GM12878 (cell line): ENCODE data around the gene CD96. TPM values are rescaled to one million over a fixed set of nuclear protein-coding genes. Genes with fewer than 3 reads are reported as not detected.

ENCODE experiments used
- ATAC-seq: fragments of 200-7000 bp; cut with Tn5 transposase; 3 replicates; pipeline ENCODE4 v1.9.1; 2020; ENCODE audit warnings: mild to moderate bottlenecking, moderate library complexity
- BruUV-seq: library from RNA; stranded (reverse); fragments of 400-500 nt; replicated peaks from 2 replicates; lab custom pipeline; 2021; lab: Mats Ljungman, UMichigan
- CTCF ChIA-PET: fragments of 300-600 bp; sonication (Branson Sonifier 250); formaldehyde crosslinking; extraction: SDS; loops from one replicate; lab custom pipeline; 2021; ENCODE audit warnings: inconsistent platforms; lab: Yijun Ruan, JAX
- POLR2A ChIA-PET: fragments of 350-600 bp; formaldehyde crosslinking; extraction: SDS; loops from one replicate; lab custom pipeline; 2021; ENCODE audit warnings: inconsistent platforms; lab: Charles Lee
- RAD21 ChIA-PET: fragments of 300-600 bp; sonication (Branson Sonifier 250); formaldehyde crosslinking; loops from one replicate; lab custom pipeline; 2023; ENCODE audit warnings: antibody characterized with exemption; ENCODE audit not compliant: unreplicated experiment; lab: Charles Lee
- SMC1A ChIA-PET: fragments of 300-600 bp; sonication (Branson Sonifier 250); formaldehyde crosslinking; loops from one replicate; lab custom pipeline; 2023; ENCODE audit not compliant: unreplicated experiment, uncharacterized antibody; lab: Charles Lee
- DNase-seq: peaks from one replicate; pipeline ENCODE4 v3.0.0-alpha.2; 2011; ENCODE audit warnings: low read depth, low spot score
- FAIRE-seq: peaks from 3 replicates; lab custom pipeline; 2011; peaks lifted over from hg19 to GRCh38; lab: Jason Lieb, UNC
- H2AFZ ChIP-seq: 2 replicates; pipeline ENCODE4 v1.6.0; 2011; ENCODE audit warnings: low read depth, low read length, control low read depth; ENCODE audit not compliant: control insufficient read depth
- H3K27ac ChIP-seq: 2 replicates; pipeline ENCODE4 v1.5.1; 2011; ENCODE audit warnings: control low read depth; ENCODE audit not compliant: control insufficient read depth, insufficient read depth
- H3K27me3 ChIP-seq, 2 experiments: replicated peaks in 1 of 2; 2 replicates each; pipeline versions ENCODE4 v1.6.0 to v1.6.1; 2011; ENCODE audit warnings: low read length in 1 of 2; ENCODE audit not compliant: control insufficient read depth in 2 of 2, insufficient read depth in 2 of 2
- H3K36me3 ChIP-seq, 2 experiments: 2 replicates each; pipeline ENCODE4 v1.5.1; 2011; ENCODE audit warnings: low read length in 1 of 2; ENCODE audit not compliant: control insufficient read depth in 2 of 2, insufficient read depth in 2 of 2
- H3K4me1 ChIP-seq: 2 replicates; pipeline ENCODE4 v1.6.1; 2011; ENCODE audit warnings: mild to moderate bottlenecking, low read length, moderate library complexity, mixed read lengths; ENCODE audit not compliant: control insufficient read depth, insufficient read depth
- H3K4me2 ChIP-seq: 2 replicates; pipeline ENCODE4 v1.6.0; 2011; ENCODE audit warnings: control low read depth; ENCODE audit not compliant: control insufficient read depth, insufficient read depth
- H3K4me3 ChIP-seq: fragments of 200-600 bp; sonication (generic); 2 replicates; pipeline ENCODE4 v1.5.1; 2016
- H3K79me2 ChIP-seq: 2 replicates; pipeline ENCODE4 v1.6.0; 2011; ENCODE audit warnings: low read length; ENCODE audit not compliant: control insufficient read depth, insufficient read depth
- H3K9ac ChIP-seq: 2 replicates; pipeline ENCODE4 v1.8.0; 2011; ENCODE audit warnings: low read length, control low read depth, mixed read lengths; ENCODE audit not compliant: control insufficient read depth, insufficient read depth
- H3K9me3 ChIP-seq: replicated peaks from 3 replicates; pipeline ENCODE4 v1.5.1; 2011; ENCODE audit warnings: mild to moderate bottlenecking, low read length; ENCODE audit not compliant: control insufficient read depth, insufficient read depth
- H4K20me1 ChIP-seq: 2 replicates; pipeline ENCODE4 v1.6.0; 2011; ENCODE audit not compliant: control insufficient read depth, insufficient read depth
- ATF7 ChIP-seq: fragments of 450-650 bp; IDR thresholded peaks from 2 replicates; pipeline ENCODE4 v1.6.1; 2016; ENCODE audit warnings: low read depth, mild to moderate bottlenecking
- BHLHE40 ChIP-seq, 2 experiments: fragments of 450-650 bp in 1 of 2; IDR thresholded peaks; 2 replicates each; pipeline ENCODE4 v1.6.1; 2011 to 2017; ENCODE audit warnings: low read depth in 2 of 2, borderline replicate concordance in 1 of 2, improper control_type of control experiment in 1 of 2, low read length in 1 of 2, mild to moderate bottlenecking in 1 of 2
- E4F1 ChIP-seq: fragments of 450-650 bp; IDR thresholded peaks from 2 replicates; pipeline ENCODE4 v1.6.1; 2018; ENCODE audit warnings: borderline replicate concordance, mild to moderate bottlenecking; ENCODE audit not compliant: partially characterized antibody
- EGR1 ChIP-seq, 2 experiments: IDR thresholded peaks; 1 replicate in 1 of 2; 2 replicates in 1 of 2; pipeline ENCODE4 v1.6.1; 2011 to 2012; ENCODE audit warnings: low read depth in 2 of 2, low read length in 2 of 2, borderline replicate concordance in 1 of 2, mild to moderate bottlenecking in 1 of 2, moderate library complexity in 1 of 2
- EP300 ChIP-seq, 2 experiments: fragments of 150-350 bp in 1 of 2; IDR thresholded peaks; 2 replicates each; pipeline ENCODE4 v1.6.1; 2011 to 2012; ENCODE audit warnings: low read depth in 2 of 2, low read length in 2 of 2, borderline replicate concordance in 1 of 2, improper control_type of control experiment in 1 of 2, inconsistent platforms in 1 of 2; ENCODE audit not compliant: control insufficient read depth in 1 of 2
- GABPA ChIP-seq: IDR thresholded peaks from 2 replicates; pipeline ENCODE4 v1.6.1; 2014; ENCODE audit warnings: antibody characterized with exemption, low read depth, mild to moderate bottlenecking, inconsistent platforms
- GATAD2B ChIP-seq: fragments of 450-650 bp; conservative IDR thresholded peaks from 2 replicates; pipeline ENCODE4 v1.6.1; 2017; ENCODE audit warnings: low read depth, mild to moderate bottlenecking, moderate library complexity
- HDAC2 ChIP-seq: fragments of 200-600 bp; sonication (generic); IDR thresholded peaks from 2 replicates; pipeline ENCODE4 v1.6.1; 2017
- JUNB ChIP-seq: IDR thresholded peaks from 2 replicates; pipeline ENCODE4 v1.6.1; 2016; ENCODE audit warnings: antibody characterized with exemption, mild to moderate bottlenecking
- MEF2A ChIP-seq: IDR thresholded peaks from 2 replicates; pipeline ENCODE4 v1.6.1; 2011; ENCODE audit warnings: low read depth, mild to moderate bottlenecking, low read length, moderate library complexity; ENCODE audit not compliant: insufficient read depth
- MEF2B ChIP-seq: fragments of 450-650 bp; IDR thresholded peaks from 2 replicates; pipeline ENCODE4 v1.6.1; 2018; ENCODE audit warnings: mild to moderate bottlenecking, moderate library complexity; ENCODE audit not compliant: partially characterized antibody, poor library complexity, severe bottlenecking
- MXI1 ChIP-seq: fragments of 150-350 bp; IDR thresholded peaks from 2 replicates; pipeline ENCODE4 v1.6.1; 2011; ENCODE audit warnings: low read depth, mild to moderate bottlenecking, inconsistent platforms, low read length, improper control_type of control experiment
- MYC ChIP-seq: IDR thresholded peaks from 2 replicates; pipeline ENCODE4 v1.6.1; 2011; ENCODE audit warnings: mild to moderate bottlenecking, low read length, moderate library complexity, inconsistent platforms; ENCODE audit not compliant: insufficient read depth, insufficient replicate concordance, insufficient read length, severe bottlenecking
- RAD21 ChIP-seq: IDR thresholded peaks from 2 replicates; pipeline ENCODE4 v1.6.1; 2011; ENCODE audit warnings: mild to moderate bottlenecking, low read depth, low read length, moderate library complexity; ENCODE audit not compliant: insufficient read depth
- SIN3A ChIP-seq: IDR thresholded peaks from 2 replicates; pipeline ENCODE4 v1.6.1; 2012; ENCODE audit warnings: low read depth, low read length, improper control_type of control experiment
- STAT1 ChIP-seq: fragments of 450-650 bp; conservative IDR thresholded peaks from 2 replicates; pipeline ENCODE4 v1.6.1; 2014; ENCODE audit warnings: antibody characterized with exemption, mild to moderate bottlenecking
- STAT3 ChIP-seq: IDR thresholded peaks from 2 replicates; pipeline ENCODE4 v1.6.1; 2011; ENCODE audit warnings: low read depth, low read length, improper control_type of control experiment
- TCF12 ChIP-seq: IDR thresholded peaks from 2 replicates; pipeline ENCODE4 v1.6.1; 2011; ENCODE audit warnings: low read depth, mild to moderate bottlenecking, low read length
- TCF7 ChIP-seq: IDR thresholded peaks from 2 replicates; pipeline ENCODE4 v1.6.1; 2014; ENCODE audit warnings: antibody characterized with exemption, borderline replicate concordance
- YBX1 ChIP-seq: fragments of 450-650 bp; IDR thresholded peaks from 2 replicates; pipeline ENCODE4 v1.6.1; 2016; ENCODE audit warnings: antibody characterized with exemption
- ZNF384 ChIP-seq: IDR thresholded peaks from 2 replicates; pipeline ENCODE4 v1.6.1; 2012; ENCODE audit warnings: low read depth, mild to moderate bottlenecking, low read length, improper control_type of control experiment, borderline replicate concordance
- ZNF622 ChIP-seq: fragments of 450-650 bp; IDR thresholded peaks from 2 replicates; pipeline ENCODE4 v1.6.1; 2017; ENCODE audit warnings: mild to moderate bottlenecking, inconsistent platforms
- WGBS: methylation state at CpG from one replicate; pipeline ENCODE4 v1.1.6; 2016; ENCODE audit warnings: low lambda C conversion rate; ENCODE audit not compliant: insufficient replicate concordance, insufficient coverage; ENCODE audit errors: missing lambda C conversion rate; 5-methylcytosine and 5-hydroxymethylcytosine counted together
- in situ Hi-C: fragments of 300-500 bp; cut with MboI; formaldehyde crosslinking; loops from 9 replicates; pipeline ENCODE4 v1.14.3; 2018; ENCODE audit warnings: mixed read lengths
- intact Hi-C: fragments of 100-400 bp; cut with micrococcal nuclease; formaldehyde crosslinking; loops from one replicate; pipeline ENCODE4 v1.14.2; 2022; ENCODE audit not compliant: unreplicated experiment
- polyA plus RNA-seq, 11 experiments: library from polyadenylated mRNA; depleted of rRNA in 4 of 11; unstranded in 6 of 11; stranded (reverse) in 5 of 11; fragments of >200 nt; fragmentation: Nextera tagmentation in 4 of 11; fragmentation: Illumina TruSeq in 1 of 11; extraction: Ambion mirVana in 4 of 11; extraction: Trizol in 1 of 11; gene quantifications; 1 replicate in 1 of 11; 2 replicates in 10 of 11; pipeline versions ENCODE4 v1.2.1 to v1.2.3, GENCODE V29; 2011 to 2016; ENCODE audit warnings: inconsistent platforms in 2 of 11, missing spikeins in 2 of 11, low read depth in 1 of 11
- total RNA-seq, 4 experiments: library from RNA; depleted of rRNA in 3 of 4; stranded (reverse); fragments of >200 nt in 3 of 4; fragmentation: Illumina TruSeq in 1 of 4; extraction: Trizol in 1 of 4; gene quantifications; 2 replicates each; pipeline versions ENCODE4 v1.2.1 to v1.2.3, GENCODE V29; 2013 to 2021

The CD96 gene
- total and polyA plus RNA-seq, 10 of the 15 experiments (the other 5 are each of a cell fraction or from before 2014, with no cell fraction given): 0.13 to 10.1 (median 0.47) TPM

GRCh38 chr3:111688190-111688800, 146.3 kb downstream of the CD96 start (continued):
- no peak for TF ChIP-seq E4F1
- no peak for TF ChIP-seq ZNF622
- TF ChIP-seq SIN3A: no peak
- TF ChIP-seq GATAD2B: no peak
- no peak for TF ChIP-seq ZNF384
- TF ChIP-seq, all 136 proteins: peak for 0

DNA sequence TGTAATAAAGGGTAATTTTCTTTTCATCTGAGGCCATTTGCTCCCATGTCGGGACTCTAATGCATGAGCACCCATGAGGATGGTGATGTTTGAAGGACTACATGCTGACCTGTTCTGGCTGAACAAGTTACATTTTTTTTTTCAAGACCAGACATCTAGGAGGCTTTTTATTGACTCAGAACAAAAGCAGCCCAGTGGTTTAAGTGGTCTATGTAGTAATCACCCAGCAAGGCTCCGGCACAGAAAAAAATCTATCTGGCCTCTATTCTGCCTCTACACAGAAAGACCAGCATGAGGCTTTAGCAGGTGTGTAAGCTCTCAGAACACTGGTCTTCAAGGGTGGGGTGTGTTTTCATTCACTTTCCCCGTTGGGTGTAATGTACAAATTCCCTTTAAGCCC, 148.2 kb downstream of the CD96 start:
- BruUV-seq: no TSS peak
- H3K4me3 ChIP-seq: no peak overlapping the region
- ATAC-seq (peak; percentile 95), FAIRE-seq (peak; percentile 75), DNase-seq (no peak)
- H3K9ac ChIP-seq: no peak overlapping the region
- no peak overlapping the region for H3K4me2 ChIP-seq
- 14% methylated on average over 3 of the region's 3 CpGs for WGBS
- CTCF ChIA-PET: interaction anchor here (0.6 to 4.9 kb wide), 15 partner anchors 8 to 352 kb away, joined by 3 to 68 read pairs (median 6); partner anchors contain the start of gene ABHD10
- POLR2A ChIA-PET: interaction anchor here (0.8 kb wide), 1 partner anchor 24 kb away, joined by 3 read pairs; no protein-coding TSS in a partner anchor
- no peaks in the 10 kb centered on the region for H3K79me2 ChIP-seq
- in situ Hi-C loops (no loop called here), intact Hi-C loops (no loop called here)
- H3K4me1 ChIP-seq: peaks cover 6% of the 10 kb centered on the region; the same call in 1 of the 2 replicates
- SMC1A ChIA-PET: interaction anchor here (1.1 to 4.9 kb wide), 7 partner anchors 9 to 323 kb away, joined by 3 to 58 read pairs (median 12); no protein-coding TSS in a partner anchor
- H2AFZ ChIP-seq: no peak overlapping the region
- H3K27me3 ChIP-seq: no peaks in the 10 kb centered on the region
- no peaks in the 10 kb centered on the region for H3K36me3 ChIP-seq
- RAD21 ChIA-PET: interaction anchor here (1.4 to 5.3 kb wide), 9 partner anchors 9 to 323 kb away, joined by 3 to 112 read pairs (median 11); no protein-coding TSS in a partner anchor
- no peaks in the 10 kb centered on the region for H4K20me1 ChIP-seq
- no peaks in the 10 kb centered on the region for H3K9me3 ChIP-seq
- no peak overlapping the region for H3K27ac ChIP-seq
- no peak for TF ChIP-seq TCF7
- TF ChIP-seq EGR1 (IDR thresholded peaks at IDR 0.05; ENCODE audit: borderline replicate concordance in 1 of 2, low read depth in 2 of 2, low read length in 2 of 2): no peak
- no peak for TF ChIP-seq TCF12
- TF ChIP-seq MXI1: no peak
- TF ChIP-seq BHLHE40 (IDR thresholded peaks at IDR 0.05; ENCODE audit: borderline replicate concordance in 1 of 2, low read depth in 2 of 2, low read length in 1 of 2): no peak
- TF ChIP-seq MEF2B: no peak
- TF ChIP-seq MEF2A: 0 out of 2 replicates have a peak, but pooled peaks have one; percentile 25
- no peak for TF ChIP-seq HDAC2
- TF ChIP-seq RAD21: no peak
- no peak for TF ChIP-seq STAT3
- TF ChIP-seq STAT1: no peak
- peak; percentile 45; the same call in 1 of the 2 replicates for TF ChIP-seq ATF7
- TF ChIP-seq JUNB: peak; percentile 82
- peak in 1 of 2 experiments; percentile 32; a peak in 1 of 4 replicates for TF ChIP-seq EP300 (IDR thresholded peaks at IDR 0.05; ENCODE audit: borderline replicate concordance in 1 of 2, control insufficient read depth in 1 of 2, low read depth in 2 of 2, low read length in 2 of 2)
- no peak for TF ChIP-seq MYC
- no peak for TF ChIP-seq GABPA
- no peak for TF ChIP-seq YBX1
